ENCODE measurements around the gene KCNG3.
A peak's percentile ranks its signal among the peaks of the same experiment; 100 is the strongest.

Gene KCNG3, protein sequence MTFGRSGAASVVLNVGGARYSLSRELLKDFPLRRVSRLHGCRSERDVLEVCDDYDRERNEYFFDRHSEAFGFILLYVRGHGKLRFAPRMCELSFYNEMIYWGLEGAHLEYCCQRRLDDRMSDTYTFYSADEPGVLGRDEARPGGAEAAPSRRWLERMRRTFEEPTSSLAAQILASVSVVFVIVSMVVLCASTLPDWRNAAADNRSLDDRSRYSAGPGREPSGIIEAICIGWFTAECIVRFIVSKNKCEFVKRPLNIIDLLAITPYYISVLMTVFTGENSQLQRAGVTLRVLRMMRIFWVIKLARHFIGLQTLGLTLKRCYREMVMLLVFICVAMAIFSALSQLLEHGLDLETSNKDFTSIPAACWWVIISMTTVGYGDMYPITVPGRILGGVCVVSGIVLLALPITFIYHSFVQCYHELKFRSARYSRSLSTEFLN

DNA sequence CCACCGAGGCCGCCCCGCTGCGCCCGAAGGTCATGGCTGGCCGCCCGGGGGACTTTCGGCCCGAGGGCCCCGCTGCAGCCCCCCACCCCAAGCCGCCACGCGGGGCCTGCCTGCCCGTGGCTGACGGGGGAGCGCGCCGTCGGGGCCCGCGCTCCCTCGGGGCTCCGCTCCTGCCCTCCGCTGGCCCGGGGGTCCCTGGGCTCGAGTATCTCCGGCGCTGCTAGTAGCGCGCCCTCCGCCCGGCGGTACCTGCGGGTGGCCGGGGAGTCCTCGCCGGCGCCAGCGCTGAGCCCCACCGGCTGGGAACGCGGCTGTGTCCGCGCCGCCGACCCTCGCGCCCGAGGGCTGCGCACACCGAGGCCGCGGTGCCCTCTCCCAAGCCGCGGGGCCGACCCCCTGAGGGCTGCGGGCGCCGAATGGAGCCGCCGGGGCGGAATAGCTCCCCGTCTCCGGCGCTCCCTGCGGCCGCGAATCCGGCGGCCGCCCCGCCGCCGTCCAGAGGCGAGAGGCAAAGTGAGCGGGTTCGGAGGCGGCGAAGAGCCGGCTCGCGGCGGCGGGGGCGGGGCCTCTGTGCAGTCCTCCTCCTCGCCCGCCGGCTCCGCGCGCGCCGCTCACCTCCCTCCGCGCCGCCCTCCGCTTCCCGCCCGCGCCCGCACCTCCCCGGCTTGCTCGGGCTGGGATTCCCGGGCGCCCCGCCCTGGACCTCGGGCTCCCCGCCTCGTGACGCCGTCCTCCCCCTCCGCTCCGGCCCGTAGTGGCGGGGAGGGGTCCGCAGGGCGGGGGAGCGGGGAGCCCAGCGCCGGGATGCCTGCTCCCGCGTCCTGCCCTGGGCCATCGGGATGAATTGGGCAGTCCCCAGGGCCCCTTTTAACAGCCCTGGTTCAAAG is at the start of gene KCNG3:
Gene KCNG3, minus strand, starts transcription at position 515 of the 887 bp plus-strand sequence. Its CDS starts 481 bp downstream, at position 34.
- no peak for DNase-seq (ENCODE audit: low read depth, low spot score)

GRCh38 chr2:42542871-42543270 is 49.1 kb upstream of the KCNG3 start:
- no peak for DNase-seq (ENCODE audit: low read depth, low spot score)

- DNase-seq (ENCODE audit: low read depth, low spot score): no peak
Measured at GRCh38 chr2:42537493-42537892, 43.7 kb upstream of the KCNG3 start.

DNA sequence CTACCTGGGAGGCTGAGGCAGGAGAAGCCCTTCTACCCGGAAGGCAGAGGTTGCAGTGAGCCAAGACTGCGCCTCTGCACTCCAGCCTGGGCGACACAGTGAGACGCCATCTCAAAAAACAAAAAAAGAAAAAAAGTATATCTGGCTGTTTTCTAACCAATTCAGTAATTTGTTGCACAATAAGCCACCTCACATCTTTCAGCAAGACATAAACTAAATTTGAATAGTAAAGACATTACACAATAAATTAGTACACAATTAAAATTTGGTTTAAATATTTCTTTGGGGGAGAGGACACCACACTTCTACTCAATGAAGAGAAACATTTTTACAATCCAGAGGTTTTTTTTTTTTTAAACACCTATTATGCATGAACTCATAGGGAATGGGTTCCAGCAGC is 38.6 kb upstream of the KCNG3 start:
- DNase-seq (ENCODE audit: low read depth, low spot score): no peak

DNA sequence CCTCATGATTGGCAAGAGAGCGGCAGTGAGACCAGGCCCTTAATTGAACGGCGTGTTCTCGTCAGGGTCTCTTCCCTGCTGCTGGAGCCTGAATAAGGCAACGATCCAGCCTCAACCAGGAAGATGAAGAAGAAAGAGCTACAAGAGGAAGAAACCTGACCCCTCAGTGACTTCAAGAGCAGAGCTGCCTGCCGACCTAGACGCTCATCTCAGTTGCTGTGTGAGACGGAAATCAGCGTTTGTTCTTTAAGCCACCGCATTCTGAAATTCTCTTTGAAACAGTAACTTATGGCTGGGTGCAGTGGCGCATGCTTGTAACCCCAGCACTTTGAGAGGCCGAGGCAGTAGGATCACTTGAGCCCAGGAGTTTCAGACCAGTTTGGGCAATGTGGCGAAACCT is 29.6 kb upstream of the KCNG3 start:
- DNase-seq (ENCODE audit: low read depth, low spot score): no peak

DNA sequence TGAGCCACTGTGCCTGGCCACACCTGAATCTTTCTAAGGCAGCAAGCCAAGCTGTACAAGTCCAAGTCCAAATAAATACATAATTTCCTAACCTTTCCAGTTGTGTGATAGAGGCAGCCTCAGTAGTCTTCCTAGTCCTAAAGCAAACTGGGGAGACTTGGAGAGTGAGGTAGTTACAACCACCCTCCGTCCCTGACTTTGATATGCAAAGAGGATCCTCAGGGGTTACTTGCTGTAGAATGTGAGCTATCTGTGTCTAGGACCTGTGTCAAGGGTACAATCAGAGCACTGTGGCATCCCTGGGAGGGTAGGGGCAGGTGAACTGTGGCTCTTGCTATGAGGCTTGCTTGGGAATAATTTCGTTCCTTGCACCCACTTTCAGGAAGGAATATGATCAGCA is 28.3 kb upstream of the KCNG3 start:
- DNase-seq (ENCODE audit: low read depth, low spot score): no peak

- no peak for DNase-seq (ENCODE audit: low read depth, low spot score)
Measured at GRCh38 chr2:42519624-42520023, 25.8 kb upstream of the KCNG3 start.

GRCh38 chr2:42516418-42516901 is 22.7 kb upstream of the KCNG3 start:
- DNase-seq (ENCODE audit: low read depth, low spot score): no peak

- peak; percentile 75 for DNase-seq (ENCODE audit: low read depth, low spot score)
Measured at GRCh38 chr2:42513252-42513918, 19.6 kb upstream of the KCNG3 start.

DNA sequence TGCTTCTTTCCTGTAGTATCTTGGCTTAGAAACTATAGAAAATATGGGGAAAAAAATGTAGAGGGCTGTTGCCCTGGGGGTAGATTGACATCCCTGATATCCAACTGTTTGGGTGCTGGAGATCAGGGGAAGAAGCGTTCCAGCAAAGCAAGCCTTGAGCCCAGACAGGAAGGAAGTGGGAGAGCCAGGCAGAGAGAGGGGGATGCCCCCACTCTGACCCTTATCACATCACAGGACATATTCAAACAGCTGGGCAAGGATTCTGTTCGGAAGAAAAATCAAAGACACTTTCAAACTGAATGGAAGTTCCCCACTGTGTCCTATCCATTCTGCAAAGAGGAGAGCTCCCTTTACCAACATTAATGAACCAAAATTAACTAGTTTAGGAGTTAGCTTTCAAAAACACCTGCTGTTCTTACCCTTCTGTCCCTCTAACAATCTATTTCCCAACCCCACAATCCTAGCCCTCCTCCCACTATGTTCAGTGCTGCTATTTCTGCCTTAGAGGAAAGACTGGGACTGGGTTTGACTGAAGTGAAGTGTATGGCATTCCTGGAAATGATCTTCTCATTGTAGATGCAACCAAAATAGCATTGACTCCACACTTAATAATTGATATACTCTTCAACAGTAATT is 16.9 kb upstream of the KCNG3 start:
- DNase-seq (ENCODE audit: low read depth, low spot score): no peak

GRCh38 chr2:42510191-42510590 is 16.4 kb upstream of the KCNG3 start:
- DNase-seq (ENCODE audit: low read depth, low spot score): no peak

DNA sequence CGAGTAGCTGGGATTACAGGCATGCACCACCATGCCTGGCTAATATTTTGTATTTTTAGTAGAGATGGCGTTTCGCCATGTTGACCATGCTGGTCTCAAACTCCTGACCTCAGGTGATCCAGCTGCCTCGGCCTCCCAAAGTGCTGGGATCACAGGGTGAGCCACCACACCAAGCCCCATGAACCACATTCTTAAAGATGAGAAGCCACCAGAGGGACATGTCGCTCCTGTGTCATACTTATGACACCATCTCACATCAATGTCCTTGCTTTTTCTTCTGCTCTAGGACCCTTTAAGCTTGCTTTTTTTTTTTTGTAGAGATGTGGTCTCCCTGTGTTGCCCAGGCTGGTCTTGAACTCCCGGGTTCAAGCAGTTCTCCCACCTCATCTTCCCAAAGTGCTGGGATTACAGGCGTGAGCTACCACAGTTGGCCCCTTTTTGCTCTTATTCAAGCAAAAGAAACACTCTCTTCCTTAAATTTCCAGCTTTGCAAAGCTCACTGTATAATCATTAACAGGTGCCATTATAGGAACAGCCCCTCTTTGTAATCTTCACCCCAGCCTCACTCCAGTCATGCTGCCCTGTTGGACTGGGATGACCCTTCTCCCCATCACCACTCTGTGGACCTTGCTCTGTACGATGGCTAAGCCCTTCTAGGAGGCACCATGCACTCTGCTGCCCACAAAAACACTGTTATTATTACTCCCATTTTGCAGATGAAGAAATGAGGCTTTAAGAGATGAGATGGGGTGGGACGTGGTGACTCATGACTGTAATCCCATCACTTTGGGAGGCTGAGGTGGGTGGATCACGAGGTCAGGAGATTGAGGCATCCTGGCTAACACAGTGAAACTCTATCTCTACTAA is 10.8 kb upstream of the KCNG3 start:
- DNase-seq (ENCODE audit: low read depth, low spot score): no peak

GRCh38 chr2:42503291-42503690 is 9.5 kb upstream of the KCNG3 start:
- DNase-seq (ENCODE audit: low read depth, low spot score): no peak

GRCh38 chr2:42498497-42498896 is 4.7 kb upstream of the KCNG3 start:
- DNase-seq (ENCODE audit: low read depth, low spot score): no peak

- no peak for DNase-seq (ENCODE audit: low read depth, low spot score)
Measured at GRCh38 chr2:42495611-42496010, 1.8 kb upstream of the KCNG3 start.

- no peak for DNase-seq (ENCODE audit: low read depth, low spot score)
Measured at GRCh38 chr2:42495234-42495581, 1.4 kb upstream of the KCNG3 start.

- DNase-seq (ENCODE audit: low read depth, low spot score): peak; percentile 83
Measured at GRCh38 chr2:42494355-42495233, 812 bp upstream of the KCNG3 start.

DNA sequence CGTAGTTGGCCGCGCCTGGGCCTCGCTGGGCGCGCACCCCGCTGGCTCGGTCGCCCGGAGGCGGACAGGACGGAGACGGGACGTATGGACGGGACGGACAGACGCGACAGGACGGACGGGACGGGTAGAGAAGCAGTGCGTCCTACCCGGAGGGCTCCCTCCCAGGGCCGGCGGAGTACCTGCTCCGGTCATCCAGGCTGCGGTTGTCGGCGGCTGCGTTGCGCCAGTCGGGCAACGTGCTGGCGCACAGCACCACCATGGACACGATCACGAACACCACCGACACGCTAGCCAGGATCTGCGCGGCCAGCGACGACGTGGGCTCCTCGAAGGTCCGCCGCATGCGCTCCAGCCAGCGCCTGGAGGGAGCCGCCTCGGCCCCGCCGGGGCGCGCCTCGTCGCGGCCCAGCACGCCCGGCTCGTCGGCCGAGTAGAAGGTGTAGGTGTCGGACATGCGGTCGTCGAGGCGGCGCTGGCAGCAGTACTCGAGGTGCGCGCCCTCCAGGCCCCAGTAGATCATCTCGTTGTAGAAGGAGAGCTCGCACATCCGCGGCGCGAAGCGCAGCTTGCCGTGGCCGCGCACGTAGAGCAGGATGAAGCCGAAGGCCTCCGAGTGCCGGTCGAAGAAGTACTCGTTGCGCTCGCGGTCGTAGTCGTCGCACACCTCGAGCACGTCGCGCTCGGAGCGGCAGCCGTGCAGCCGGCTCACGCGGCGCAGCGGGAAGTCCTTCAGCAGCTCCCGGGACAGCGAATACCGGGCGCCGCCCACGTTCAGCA is 903 bp downstream of the KCNG3 start:
- no peak for DNase-seq (ENCODE audit: low read depth, low spot score)

DNA sequence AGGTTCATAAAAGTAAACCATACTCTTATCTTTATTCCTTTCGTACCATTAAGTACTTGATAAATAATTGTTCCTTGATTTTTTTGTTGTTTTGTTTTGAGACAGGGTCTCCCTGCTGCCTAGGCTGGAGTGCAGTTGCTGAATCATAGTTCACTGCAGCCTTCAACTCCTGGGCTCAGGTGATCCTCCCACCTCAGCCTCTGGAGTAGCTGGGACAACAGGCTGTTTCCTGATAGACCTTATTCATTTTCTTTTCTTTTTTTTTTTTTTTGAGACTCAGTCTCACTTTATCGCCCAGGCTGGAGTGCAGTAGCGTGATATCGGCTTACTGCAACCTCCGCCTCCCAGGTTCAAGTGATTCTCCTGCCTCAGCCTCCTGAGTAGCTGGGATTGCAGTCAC is 5.5 kb downstream of the KCNG3 start:
- DNase-seq (ENCODE audit: low read depth, low spot score): no peak

Measured in iPS DF 19.7 (cell line).